ENCODE measurements around the gene ATP6AP1.
"Not testable (repeated sequence)": the region's sequence is repeated elsewhere in the genome, so short reads cannot be mapped to it uniquely, and the experiment has no call there.

The ATP6AP1 gene

GRCh38 chrX:154428176-154429171, at the start of gene ATP6AP1:
Gene ATP6AP1 (plus strand): TSS chrX:154428677. CDS start chrX:154428693, 16 bp downstream.
- DNase-seq (ENCODE audit: low read depth, low spot score), result peak; percentile 61

- no peak for DNase-seq (ENCODE audit: low read depth, low spot score)
Observed at GRCh38 chrX:154378799-154379568, 49.5 kb upstream of the ATP6AP1 start, which contains the start of gene EMD. Gene EMD (plus strand): TSS chrX:154379295. CDS start chrX:154379485, 190 bp downstream.

- DNase-seq (ENCODE audit: low read depth, low spot score), result no peak
Observed at GRCh38 chrX:154379569-154379951, 48.9 kb upstream of the ATP6AP1 start.

GRCh38 chrX:154380153-154380552, 48.3 kb upstream of the ATP6AP1 start:
- DNase-seq (ENCODE audit: low read depth, low spot score), result no peak

- no peak for DNase-seq (ENCODE audit: low read depth, low spot score)
Observed at GRCh38 chrX:154380787-154381186, 47.7 kb upstream of the ATP6AP1 start.

- no peak for DNase-seq (ENCODE audit: low read depth, low spot score)
Observed at GRCh38 chrX:154381271-154381670, 47.2 kb upstream of the ATP6AP1 start.

- no peak for DNase-seq (ENCODE audit: low read depth, low spot score)
Observed at GRCh38 chrX:154382483-154383069, 45.9 kb upstream of the ATP6AP1 start.

- DNase-seq (ENCODE audit: low read depth, low spot score), result no peak
Observed at GRCh38 chrX:154383359-154384283, 44.9 kb upstream of the ATP6AP1 start.

- no peak for DNase-seq (ENCODE audit: low read depth, low spot score)
Observed at GRCh38 chrX:154384284-154384892, 44.1 kb upstream of the ATP6AP1 start.

GRCh38 chrX:154388094-154388493, 40.4 kb upstream of the ATP6AP1 start:
- DNase-seq (ENCODE audit: low read depth, low spot score), result not testable (repeated sequence)

- not testable (repeated sequence) for DNase-seq (ENCODE audit: low read depth, low spot score)
Observed at GRCh38 chrX:154388649-154389048, 39.8 kb upstream of the ATP6AP1 start.

- not testable (repeated sequence) for DNase-seq (ENCODE audit: low read depth, low spot score)
Observed at GRCh38 chrX:154389812-154390747, 38.4 kb upstream of the ATP6AP1 start.

- not testable (repeated sequence) for DNase-seq (ENCODE audit: low read depth, low spot score)
Observed at GRCh38 chrX:154396363-154396762, 32.1 kb upstream of the ATP6AP1 start.

GRCh38 chrX:154396973-154397887, 31.2 kb upstream of the ATP6AP1 start:
- DNase-seq (ENCODE audit: low read depth, low spot score), result no peak

- peak; percentile 89 for DNase-seq (ENCODE audit: low read depth, low spot score)
Observed at GRCh38 chrX:154397888-154398667, 30.4 kb upstream of the ATP6AP1 start, which contains the start of gene RPL10. Gene RPL10 (plus strand): TSS chrX:154398377. CDS start chrX:154398520, 143 bp downstream.

- DNase-seq (ENCODE audit: low read depth, low spot score), result no peak
Observed at GRCh38 chrX:154398668-154399526, 29.6 kb upstream of the ATP6AP1 start.

All from iPS DF 19.7 (cell line).